Measurements from ENCODE around the gene TCERG1L.
"Not testable (repeated sequence)": the region's sequence is repeated elsewhere in the genome, so short reads cannot be mapped to it uniquely, and the experiment has no call there.

GRCh38 chr10:131176324-131176723, 135.2 kb downstream of the TCERG1L start:
- TF ChIP-seq, protein P1, sequence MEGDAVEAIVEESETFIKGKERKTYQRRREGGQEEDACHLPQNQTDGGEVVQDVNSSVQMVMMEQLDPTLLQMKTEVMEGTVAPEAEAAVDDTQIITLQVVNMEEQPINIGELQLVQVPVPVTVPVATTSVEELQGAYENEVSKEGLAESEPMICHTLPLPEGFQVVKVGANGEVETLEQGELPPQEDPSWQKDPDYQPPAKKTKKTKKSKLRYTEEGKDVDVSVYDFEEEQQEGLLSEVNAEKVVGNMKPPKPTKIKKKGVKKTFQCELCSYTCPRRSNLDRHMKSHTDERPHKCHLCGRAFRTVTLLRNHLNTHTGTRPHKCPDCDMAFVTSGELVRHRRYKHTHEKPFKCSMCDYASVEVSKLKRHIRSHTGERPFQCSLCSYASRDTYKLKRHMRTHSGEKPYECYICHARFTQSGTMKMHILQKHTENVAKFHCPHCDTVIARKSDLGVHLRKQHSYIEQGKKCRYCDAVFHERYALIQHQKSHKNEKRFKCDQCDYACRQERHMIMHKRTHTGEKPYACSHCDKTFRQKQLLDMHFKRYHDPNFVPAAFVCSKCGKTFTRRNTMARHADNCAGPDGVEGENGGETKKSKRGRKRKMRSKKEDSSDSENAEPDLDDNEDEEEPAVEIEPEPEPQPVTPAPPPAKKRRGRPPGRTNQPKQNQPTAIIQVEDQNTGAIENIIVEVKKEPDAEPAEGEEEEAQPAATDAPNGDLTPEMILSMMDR (IDR thresholded peaks at IDR 0.05): not testable (repeated sequence)
- not testable (repeated sequence) for TF ChIP-seq POLR2A (IDR thresholded peaks at IDR 0.05)
